GM12891 (cell line): ENCODE measurements around the gene DHX35.

Experiments used
- POLR2A ChIP-seq: IDR thresholded peaks from 2 replicates; pipeline ENCODE4 v1.6.1; 2011; ENCODE audit warnings: low read depth, low read length, control low read depth
- POLR2AphosphoS5 ChIP-seq: IDR thresholded peaks from 2 replicates; pipeline ENCODE4 v1.6.1; 2011; ENCODE audit warnings: low read depth, low read length, control low read depth
- POU2F2 ChIP-seq: IDR thresholded peaks from 2 replicates; pipeline ENCODE4 v1.6.1; 2011; ENCODE audit warnings: low read depth, mild to moderate bottlenecking, control low read depth, low read length, moderate library complexity
- TAF1 ChIP-seq: IDR thresholded peaks from 2 replicates; pipeline ENCODE4 v1.6.1; 2011; ENCODE audit warnings: low read depth, low read length, control low read depth

GRCh38 chr20:39049148-39049547 is 87.0 kb downstream of the DHX35 start:
- TF ChIP-seq POLR2A (no peak), POLR2AphosphoS5 (no peak), TAF1 (no peak), POU2F2 (no peak)
